IMR-90 (cell line): ENCODE results near the gene C19orf53.

Experiments
- BHLHE40 ChIP-seq: fragments of 150-350 bp; IDR thresholded peaks from 2 replicates; pipeline ENCODE4 v1.6.1; 2016; ENCODE audit warnings: mild to moderate bottlenecking, low read depth, low read length
- CTCF ChIP-seq: conservative IDR thresholded peaks from 2 replicates; pipeline ENCODE4 v1.5.1; 2012; ENCODE audit warnings: mild to moderate bottlenecking, low read depth, low read length, improper control_type of control experiment
- MAFK ChIP-seq: IDR thresholded peaks from 2 replicates; pipeline ENCODE4 v1.6.1; 2012; ENCODE audit warnings: low read depth, low read length, improper control_type of control experiment
- MXI1 ChIP-seq: IDR thresholded peaks from 2 replicates; pipeline ENCODE4 v1.6.1; 2012; ENCODE audit warnings: low read depth, mild to moderate bottlenecking, low read length, moderate library complexity, borderline replicate concordance
- NFE2L2 ChIP-seq: fragments of 150-350 bp; IDR thresholded peaks from 2 replicates; pipeline ENCODE4 v1.6.1; 2016; ENCODE audit warnings: low read depth, mild to moderate bottlenecking, low read length
- POLR2A ChIP-seq: IDR thresholded peaks from 2 replicates; pipeline ENCODE4 v1.6.1; 2012; ENCODE audit warnings: mild to moderate bottlenecking, low read depth, low read length
- RAD21 ChIP-seq: IDR thresholded peaks from 2 replicates; pipeline ENCODE4 v1.6.1; 2012; ENCODE audit warnings: low read length, improper control_type of control experiment
- RFX5 ChIP-seq: IDR thresholded peaks from 2 replicates; pipeline ENCODE4 v1.8.0; 2012; ENCODE audit warnings: low read depth, mild to moderate bottlenecking, low read length, moderate library complexity
- SMC3 ChIP-seq: fragments of 150-350 bp; IDR thresholded peaks from 2 replicates; pipeline ENCODE4 v1.6.1; 2016; ENCODE audit warnings: low read depth, mild to moderate bottlenecking, antibody characterized with exemption, low read length, moderate library complexity
- USF2 ChIP-seq: fragments of 150-350 bp; IDR thresholded peaks from 2 replicates; pipeline ENCODE4 v1.6.1; 2017; ENCODE audit warnings: mild to moderate bottlenecking, antibody characterized with exemption, low read length, low read depth

GRCh38 chr19:13738073-13738472 lies 36.2 kb upstream of the C19orf53 start:
- TF ChIP-seq POLR2A = no peak
- no peak for TF ChIP-seq CTCF
- TF ChIP-seq RFX5 = no peak
- no peak for TF ChIP-seq BHLHE40
- TF ChIP-seq NFE2L2 = no peak
- no peak for TF ChIP-seq SMC3
- TF ChIP-seq MAFK = no peak
- no peak for TF ChIP-seq MXI1
- no peak for TF ChIP-seq RAD21
- TF ChIP-seq USF2 = no peak
